GM13976 (cell line): ENCODE results near the gene ZNF841.
"Not testable (repeated sequence)": the region's sequence is repeated elsewhere in the genome, so short reads cannot be mapped to it uniquely, and the experiment has no call there.

Experiments
- DNase-seq: peaks from one replicate; pipeline ENCODE4 v3.0.0; 2012; ENCODE audit warnings: low spot score
- in situ Hi-C: fragments of 300-500 bp; cut with MboI; formaldehyde crosslinking; loops from one replicate; pipeline ENCODE4 v1.12.0; 2022; ENCODE audit warnings: low sequenced_read_pairs, mixed read lengths, inconsistent platforms; ENCODE audit not compliant: unreplicated experiment
- TF ChIP-seq, protein P1 (sequence below): IDR thresholded peaks from 2 replicates; pipeline ENCODE4 v1.5.1; 2012; ENCODE audit warnings: borderline replicate concordance, mild to moderate bottlenecking; ENCODE audit not compliant: insufficient read depth; ENCODE audit errors: extremely low read depth, missing control alignments, control extremely low read depth

The ZNF841 gene

DNA sequence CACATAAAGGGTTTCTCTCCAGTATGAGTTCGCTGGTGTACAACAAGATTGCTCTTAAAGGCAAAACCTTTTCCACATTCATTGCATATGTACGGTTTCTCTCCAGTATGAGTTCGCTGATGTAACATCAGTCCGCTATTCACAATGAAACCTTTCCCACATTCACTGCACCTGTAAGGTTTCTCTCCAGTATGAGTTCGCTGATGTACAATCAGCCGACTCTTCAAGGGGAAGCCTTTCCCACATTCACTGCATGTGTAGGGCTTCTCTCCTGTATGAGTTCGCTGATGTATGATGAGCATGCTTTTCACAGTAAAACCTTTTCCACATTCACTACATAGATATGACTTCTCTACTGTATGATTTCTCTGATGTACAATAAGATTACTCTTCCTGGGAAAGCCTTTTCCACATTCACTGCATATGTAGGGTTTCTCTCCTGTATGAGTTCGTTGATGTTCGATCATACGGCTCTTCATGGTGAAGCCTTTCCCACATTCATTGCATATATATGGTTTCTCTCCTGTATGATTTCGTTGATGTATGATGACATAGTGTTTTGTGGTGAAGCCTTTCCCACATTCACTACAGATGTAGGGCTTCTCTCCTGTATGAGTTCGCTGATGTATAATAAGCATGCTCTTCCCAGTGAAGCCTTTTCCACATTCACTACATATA, 61.4 kb downstream of the ZNF841 start:
- in situ Hi-C loops: no loop called here
- DNase-seq: no peak
- TF ChIP-seq, protein P1, sequence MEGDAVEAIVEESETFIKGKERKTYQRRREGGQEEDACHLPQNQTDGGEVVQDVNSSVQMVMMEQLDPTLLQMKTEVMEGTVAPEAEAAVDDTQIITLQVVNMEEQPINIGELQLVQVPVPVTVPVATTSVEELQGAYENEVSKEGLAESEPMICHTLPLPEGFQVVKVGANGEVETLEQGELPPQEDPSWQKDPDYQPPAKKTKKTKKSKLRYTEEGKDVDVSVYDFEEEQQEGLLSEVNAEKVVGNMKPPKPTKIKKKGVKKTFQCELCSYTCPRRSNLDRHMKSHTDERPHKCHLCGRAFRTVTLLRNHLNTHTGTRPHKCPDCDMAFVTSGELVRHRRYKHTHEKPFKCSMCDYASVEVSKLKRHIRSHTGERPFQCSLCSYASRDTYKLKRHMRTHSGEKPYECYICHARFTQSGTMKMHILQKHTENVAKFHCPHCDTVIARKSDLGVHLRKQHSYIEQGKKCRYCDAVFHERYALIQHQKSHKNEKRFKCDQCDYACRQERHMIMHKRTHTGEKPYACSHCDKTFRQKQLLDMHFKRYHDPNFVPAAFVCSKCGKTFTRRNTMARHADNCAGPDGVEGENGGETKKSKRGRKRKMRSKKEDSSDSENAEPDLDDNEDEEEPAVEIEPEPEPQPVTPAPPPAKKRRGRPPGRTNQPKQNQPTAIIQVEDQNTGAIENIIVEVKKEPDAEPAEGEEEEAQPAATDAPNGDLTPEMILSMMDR: no peak

DNA sequence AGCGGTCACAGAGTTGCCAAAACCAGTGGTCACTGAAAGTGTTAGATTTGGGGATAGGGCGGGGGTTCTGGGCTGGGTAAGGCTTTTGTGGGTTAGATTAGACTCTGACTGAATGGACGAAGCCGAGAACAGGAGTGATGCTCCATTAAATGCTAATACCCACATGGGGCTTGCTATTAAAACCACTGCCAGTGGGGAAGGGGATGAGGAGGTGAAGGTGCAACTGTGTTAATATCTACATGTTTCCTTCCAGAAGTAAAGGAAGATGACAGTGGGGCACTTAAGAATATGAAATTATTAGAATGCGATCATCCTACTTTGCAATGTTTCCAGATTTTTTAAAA, 66.8 kb downstream of the ZNF841 start:
- DNase-seq: no peak
- TF ChIP-seq, protein P1: no peak
- in situ Hi-C loops: no loop called here

DNA sequence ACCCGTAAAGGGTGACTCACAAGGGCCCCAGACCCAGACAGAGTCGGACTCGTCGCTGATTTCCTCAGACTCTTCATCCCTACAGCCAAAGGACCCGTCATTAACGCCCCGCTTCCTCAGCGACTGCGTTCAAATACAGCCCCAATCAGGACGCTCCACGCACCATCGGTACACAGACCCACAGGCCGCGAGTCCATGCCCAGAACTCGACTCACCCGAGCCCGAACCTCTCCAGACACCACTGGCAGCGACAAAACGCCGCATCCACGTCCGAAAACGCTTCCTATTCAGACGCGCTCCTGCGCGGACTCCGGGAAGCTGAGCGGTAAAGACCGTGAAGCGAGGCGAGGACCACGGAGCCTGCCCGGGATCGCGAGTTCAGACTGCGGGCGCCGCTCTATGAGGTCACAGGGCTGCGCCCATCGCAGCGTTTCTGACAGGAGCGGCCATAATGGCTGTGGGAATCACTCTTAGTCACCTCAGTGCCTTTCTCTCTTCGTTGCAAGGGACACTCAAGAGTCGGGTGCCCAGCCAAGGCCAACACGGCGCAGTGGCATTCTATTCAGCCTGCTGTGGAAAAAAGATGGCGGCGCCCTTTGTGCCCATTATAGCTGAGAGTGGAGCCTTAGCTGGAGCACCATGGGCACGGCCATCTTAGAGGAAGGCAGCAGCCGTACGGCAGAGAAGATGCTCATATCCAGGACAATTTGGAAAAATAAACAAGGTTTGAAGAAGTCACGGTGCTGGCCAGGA, 67.4 kb downstream of the ZNF841 start, which contains the start of gene ZNF614:
ZNF614 (minus strand) TSS at position 353 of the 753 bp plus-strand sequence. CDS start 2,634 bp downstream, outside the sequence.
- peak; percentile 90 for DNase-seq
- TF ChIP-seq, protein P1: no peak
- in situ Hi-C loops: no loop called here

DNA sequence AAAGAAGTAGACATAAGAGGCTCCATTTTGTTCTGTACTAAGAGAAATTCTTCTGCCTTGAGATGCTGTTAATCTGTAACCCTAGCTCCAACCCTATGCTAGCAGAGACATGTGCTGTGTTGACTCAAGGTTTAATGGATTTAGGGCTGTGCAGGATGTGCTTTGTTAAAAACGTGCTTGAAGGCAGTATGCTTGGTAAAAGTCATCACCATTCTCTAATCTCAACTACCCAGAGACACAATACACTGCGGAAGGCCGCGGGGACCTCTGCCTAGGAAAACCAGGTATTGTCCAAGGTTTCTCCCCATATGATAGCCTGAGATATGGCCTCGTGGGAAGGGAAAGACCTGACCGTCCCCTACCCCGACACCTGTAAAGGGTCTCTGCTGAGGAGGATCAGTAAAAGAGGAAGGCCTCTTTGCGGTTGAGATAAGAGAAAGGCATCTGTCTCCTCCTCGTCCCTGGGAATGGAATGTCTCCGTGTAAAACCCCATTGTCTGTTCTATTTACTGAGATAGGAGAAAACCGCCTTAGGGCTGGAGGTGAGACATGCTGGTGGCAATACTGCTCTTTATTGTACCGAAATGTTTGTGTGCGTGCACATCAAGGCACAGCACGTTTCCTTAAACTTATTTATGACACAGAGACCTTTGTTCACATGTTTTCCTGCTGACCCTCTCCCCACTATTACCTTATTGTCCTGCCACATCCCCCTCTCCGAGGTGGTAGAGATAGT, 69.1 kb downstream of the ZNF841 start:
- in situ Hi-C loops, DNase-seq: not testable (repeated sequence)

DNA sequence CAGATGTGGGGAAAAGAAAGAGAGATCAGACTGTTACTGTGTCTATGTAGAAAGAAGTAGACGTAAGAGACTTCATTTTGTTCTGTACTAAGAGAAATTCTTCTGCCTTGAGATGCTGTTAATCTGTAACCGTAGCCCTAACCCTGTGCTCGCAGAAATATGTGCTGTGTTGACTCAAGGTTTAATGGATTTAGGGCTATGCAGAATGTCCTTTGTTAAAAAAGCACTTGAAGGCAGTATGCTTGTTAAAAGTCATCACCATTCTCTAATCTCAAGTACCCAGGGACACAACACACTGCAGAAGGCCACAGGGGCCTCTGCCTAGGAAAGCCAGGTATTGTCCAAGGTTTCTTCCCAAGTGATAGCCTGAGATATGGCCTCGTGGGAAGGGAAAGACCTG, 71.1 kb downstream of the ZNF841 start:
- in situ Hi-C loops: not testable (repeated sequence)

DNA sequence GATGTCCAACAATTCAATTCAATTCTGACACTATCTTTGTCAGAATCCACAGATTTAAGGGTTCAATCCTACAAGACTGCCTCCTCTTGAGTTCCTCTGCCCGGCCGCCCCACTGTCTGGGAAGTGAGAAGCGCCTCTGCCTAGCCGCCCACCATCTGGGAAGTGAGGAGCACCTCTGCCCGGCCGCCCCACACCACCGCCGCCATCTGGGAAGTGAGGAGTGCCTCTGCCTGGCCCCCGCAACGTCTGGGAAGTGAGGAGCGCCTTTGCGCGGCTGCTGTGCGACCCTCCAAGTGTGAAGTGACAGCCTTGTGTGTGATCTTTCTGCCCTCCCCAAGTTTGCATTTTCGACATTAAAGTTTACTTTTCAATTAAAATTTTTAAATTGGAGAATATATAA, 73.4 kb downstream of the ZNF841 start:
- DNase-seq: no peak
- in situ Hi-C loops: no loop called here
- TF ChIP-seq, protein P1: no peak

More for the DNA sequence above, 71.1 kb downstream of the ZNF841 start:
- DNase-seq: not testable (repeated sequence)

DNA sequence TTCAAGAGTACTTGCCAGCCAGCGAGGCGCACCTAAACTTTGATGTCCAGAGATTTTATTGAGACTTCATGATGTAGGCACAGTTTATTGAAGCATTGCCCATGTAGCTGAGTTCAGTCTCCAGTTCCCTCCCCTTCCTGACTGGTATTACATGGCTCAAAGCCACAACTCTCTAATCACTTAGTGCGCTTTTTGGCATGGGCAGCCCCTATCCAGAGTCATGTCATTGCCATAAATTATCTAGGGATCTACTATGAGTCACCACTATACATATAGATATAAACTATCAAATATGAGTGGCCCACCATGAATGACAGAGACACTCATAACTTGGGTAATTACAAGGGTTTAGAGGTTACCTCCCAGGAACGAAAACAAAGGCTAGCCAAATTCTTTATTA, 75.1 kb downstream of the ZNF841 start:
- in situ Hi-C loops: no loop called here
- TF ChIP-seq, protein P1: no peak
- DNase-seq: no peak
